Endothelial cell of umbilical vein (primary cell): ENCODE results near the gene ANKH. TPM values are rescaled to one million over a fixed set of nuclear protein-coding genes. Genes with fewer than 3 reads are reported as not detected.

Source experiments
- BruUV-seq: library from RNA; stranded (reverse); fragments of 400-500 nt; replicated peaks from 2 replicates; lab custom pipeline; 2021; lab: Mats Ljungman, UMichigan
- CTCF ChIA-PET: fragments of 300-600, 350-600 bp; sonication (Branson Sonifier 250); formaldehyde crosslinking; loops from one replicate; lab custom pipeline; 2021; ENCODE audit warnings: antibody characterized with exemption, inconsistent platforms; lab: Charles Lee
- POLR2A ChIA-PET: fragments of 300-600, 350-600 bp; sonication (Branson Sonifier 250); formaldehyde crosslinking; loops from one replicate; lab custom pipeline; 2021; ENCODE audit warnings: antibody characterized with exemption, inconsistent platforms; lab: Charles Lee
- DNase-seq: peaks from one replicate; pipeline ENCODE4 v3.0.0-alpha.2; 2011; ENCODE audit warnings: low read depth, low spot score
- FAIRE-seq: peaks from 2 replicates; lab custom pipeline; 2011; peaks lifted over from hg19 to GRCh38; lab: Jason Lieb, UNC
- H2AFZ ChIP-seq: 2 replicates; pipeline ENCODE4 v1.6.0; 2012; ENCODE audit warnings: low read depth, low read length, control low read depth, inconsistent platforms
- H3K27ac ChIP-seq: 2 replicates; pipeline ENCODE4 v1.5.1; 2011; ENCODE audit warnings: low read depth, mild to moderate bottlenecking, control low read depth, low read length, moderate library complexity; ENCODE audit not compliant: insufficient read depth
- H3K27me3 ChIP-seq, 2 experiments: 2 replicates each; pipeline versions ENCODE4 v1.6.0 to v1.6.1; 2011; ENCODE audit warnings: low read length in 2 of 2, mixed read lengths in 1 of 2; ENCODE audit not compliant: control insufficient read depth in 2 of 2, insufficient read depth in 2 of 2
- H3K36me3 ChIP-seq, 2 experiments: 2 replicates in 1 of 2; 3 replicates in 1 of 2; pipeline ENCODE4 v1.5.1; 2011; ENCODE audit warnings: low read length in 2 of 2, mild to moderate bottlenecking in 1 of 2, moderate library complexity in 1 of 2; ENCODE audit not compliant: control insufficient read depth in 2 of 2, insufficient read depth in 2 of 2; ENCODE audit errors: extremely low read depth in 1 of 2
- H3K4me1 ChIP-seq: 3 replicates; pipeline ENCODE4 v1.5.1; 2011; ENCODE audit warnings: mild to moderate bottlenecking, low read length; ENCODE audit not compliant: control insufficient read depth, insufficient read depth; ENCODE audit errors: extremely low read depth
- H3K4me2 ChIP-seq: 2 replicates; pipeline ENCODE4 v1.6.1; 2011; ENCODE audit warnings: low read length, control low read depth, mixed read lengths; ENCODE audit not compliant: insufficient read depth
- H3K4me3 ChIP-seq, 3 experiments: fragments of 200-600 bp in 1 of 3; sonication (generic), shearing (Covaris generic) in 1 of 3; replicated peaks in 1 of 3; 2 replicates each; pipeline ENCODE4 v1.5.1; 2011 to 2016; ENCODE audit warnings: control low read depth in 3 of 3, low read length in 3 of 3, mild to moderate bottlenecking in 2 of 3, inconsistent platforms in 1 of 3, low read depth in 1 of 3, moderate library complexity in 1 of 3; ENCODE audit not compliant: insufficient read depth in 1 of 3
- H3K79me2 ChIP-seq: 2 replicates; pipeline ENCODE4 v1.6.0; 2012; ENCODE audit warnings: low read length, inconsistent platforms; ENCODE audit not compliant: control insufficient read depth, insufficient read depth
- H3K9ac ChIP-seq: replicated peaks from 2 replicates; pipeline ENCODE3; 2011; ENCODE audit warnings: low read length, control low read depth; ENCODE audit not compliant: insufficient read depth; ENCODE audit errors: extremely low read depth
- H3K9me1 ChIP-seq: replicated peaks from 3 replicates; pipeline ENCODE4 v1.6.0; 2011; ENCODE audit warnings: mild to moderate bottlenecking, low read length; ENCODE audit not compliant: control insufficient read depth, insufficient read depth; ENCODE audit errors: extremely low read depth
- H3K9me3 ChIP-seq: replicated peaks from 2 replicates; pipeline ENCODE4 v1.5.1; 2012; ENCODE audit warnings: low read length, inconsistent platforms; ENCODE audit not compliant: control insufficient read depth, insufficient read depth
- H4K20me1 ChIP-seq: replicated peaks from 2 replicates; pipeline ENCODE3; 2011; ENCODE audit warnings: mild to moderate bottlenecking, low read length; ENCODE audit not compliant: control insufficient read depth, insufficient read depth; ENCODE audit errors: extremely low read depth
- EZH2 ChIP-seq: IDR thresholded peaks from 2 replicates; pipeline ENCODE4 v1.6.1; 2012; ENCODE audit warnings: borderline replicate concordance, low read depth, mild to moderate bottlenecking, moderate library complexity, low read length, inconsistent platforms; ENCODE audit not compliant: severe bottlenecking
- FOS ChIP-seq: IDR thresholded peaks from 2 replicates; pipeline ENCODE4 v1.6.1; 2011; ENCODE audit warnings: mild to moderate bottlenecking, low read length, moderate library complexity, borderline replicate concordance; ENCODE audit not compliant: insufficient read depth
- GATA2 ChIP-seq: IDR thresholded peaks from 2 replicates; pipeline ENCODE4 v1.7.0; 2011; ENCODE audit warnings: low read depth, mild to moderate bottlenecking, moderate library complexity, mixed read lengths, low read length; ENCODE audit not compliant: insufficient read length, insufficient read depth
- JUN ChIP-seq: IDR thresholded peaks from 2 replicates; pipeline ENCODE4 v1.6.1; 2011; ENCODE audit warnings: borderline replicate concordance, low read depth; ENCODE audit not compliant: insufficient read length, insufficient read depth
- MYC ChIP-seq: IDR thresholded peaks from one replicate; pipeline ENCODE4 v1.6.1; 2011; ENCODE audit warnings: mild to moderate bottlenecking, low read depth, low read length
- POLR2A ChIP-seq: IDR thresholded peaks from 2 replicates; pipeline ENCODE4 v1.6.1; 2012; ENCODE audit warnings: low read depth, mild to moderate bottlenecking, control low read depth, low read length
- POLR2AphosphoS5 ChIP-seq: IDR thresholded peaks from 2 replicates; pipeline ENCODE4 v1.6.1; 2012; ENCODE audit warnings: low read depth, mild to moderate bottlenecking, control low read depth, low read length, moderate library complexity; ENCODE audit not compliant: insufficient read depth
- dilution Hi-C: fragments of 300-500 bp; cut with MboI; formaldehyde crosslinking; loops from one replicate; pipeline ENCODE4 v1.15.0; 2019; ENCODE audit warnings: low sequenced_read_pairs; ENCODE audit not compliant: extremely low pct_ligation_motif_present
- intact Hi-C: fragments of 100-400 bp; cut with micrococcal nuclease; formaldehyde crosslinking; loops from one replicate; pipeline ENCODE4 v1.10.0; 2022
- polyA plus RNA-seq, 4 experiments: library from polyadenylated mRNA; depleted of rRNA in 3 of 4; stranded (reverse) in 3 of 4; unstranded in 1 of 4; fragments of >200 nt; gene quantifications; 2 replicates each; pipeline versions ENCODE4 v1.2.1 to v1.2.3, GENCODE V29; 2011 to 2012; ENCODE audit warnings: missing spikeins in 1 of 4
- total RNA-seq: library from RNA; stranded (reverse); gene quantifications from 2 replicates; pipeline ENCODE4 v1.2.3, GENCODE V29; 2021
- TF ChIP-seq, protein P1 (sequence below), 2 donors: IDR thresholded peaks; 1 replicate in 1 of 2; 2 replicates in 1 of 2; pipeline ENCODE4 v1.5.1; 2011; ENCODE audit warnings: low read length in 2 of 2, mild to moderate bottlenecking in 2 of 2, moderate library complexity in 2 of 2, control low read depth in 1 of 2, inconsistent platforms in 1 of 2, low read depth in 1 of 2; ENCODE audit not compliant: insufficient read depth in 1 of 2; ENCODE audit errors: extremely low read depth in 1 of 2
- TF ChIP-seq, protein P2 (sequence below): IDR thresholded peaks from 2 replicates; pipeline ENCODE4 v1.6.1; 2011; ENCODE audit not compliant: insufficient read depth, insufficient read length

Gene ANKH
- total and polyA plus RNA-seq, 2 donors (not counting 3 experiments of a cell fraction or from before 2014, with no cell fraction given), result 12.7 to 31.4 TPM

- intact Hi-C loops (no loop called here), dilution Hi-C loops (no loop called here)
- POLR2A ChIA-PET, result no interaction called here
- Histone ChIP-seq H3K79me2 (no peaks in the 10 kb centered on the region), H3K4me2 (no peak overlapping the region), H3K4me1 (no peaks in the 10 kb centered on the region), H3K9me3 (no peaks in the 10 kb centered on the region), H3K9me1 (no peaks in the 10 kb centered on the region), H2AFZ (no peak overlapping the region), H3K27me3 (no peaks in the 10 kb centered on the region), H3K9ac (no peak overlapping the region), H4K20me1 (no peaks in the 10 kb centered on the region), H3K4me3 (no peak overlapping the region), H3K36me3 (no peaks in the 10 kb centered on the region), H3K27ac (no peak overlapping the region)
- BruUV-seq, result no TSS peak
- CTCF ChIA-PET, result interaction anchor here (1.0 kb wide), 1 partner anchor 10 kb away, joined by 3 read pairs; no protein-coding TSS in a partner anchor
- TF ChIP-seq FOS, result no peak
- TF ChIP-seq JUN, result no peak
- no peak for TF ChIP-seq MYC
- TF ChIP-seq EZH2, result no peak
- TF ChIP-seq, protein P1, sequence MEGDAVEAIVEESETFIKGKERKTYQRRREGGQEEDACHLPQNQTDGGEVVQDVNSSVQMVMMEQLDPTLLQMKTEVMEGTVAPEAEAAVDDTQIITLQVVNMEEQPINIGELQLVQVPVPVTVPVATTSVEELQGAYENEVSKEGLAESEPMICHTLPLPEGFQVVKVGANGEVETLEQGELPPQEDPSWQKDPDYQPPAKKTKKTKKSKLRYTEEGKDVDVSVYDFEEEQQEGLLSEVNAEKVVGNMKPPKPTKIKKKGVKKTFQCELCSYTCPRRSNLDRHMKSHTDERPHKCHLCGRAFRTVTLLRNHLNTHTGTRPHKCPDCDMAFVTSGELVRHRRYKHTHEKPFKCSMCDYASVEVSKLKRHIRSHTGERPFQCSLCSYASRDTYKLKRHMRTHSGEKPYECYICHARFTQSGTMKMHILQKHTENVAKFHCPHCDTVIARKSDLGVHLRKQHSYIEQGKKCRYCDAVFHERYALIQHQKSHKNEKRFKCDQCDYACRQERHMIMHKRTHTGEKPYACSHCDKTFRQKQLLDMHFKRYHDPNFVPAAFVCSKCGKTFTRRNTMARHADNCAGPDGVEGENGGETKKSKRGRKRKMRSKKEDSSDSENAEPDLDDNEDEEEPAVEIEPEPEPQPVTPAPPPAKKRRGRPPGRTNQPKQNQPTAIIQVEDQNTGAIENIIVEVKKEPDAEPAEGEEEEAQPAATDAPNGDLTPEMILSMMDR (IDR thresholded peaks at IDR 0.05; ENCODE audit: extremely low read depth in 1 of 2, insufficient read depth in 1 of 2, low read depth in 1 of 2, low read length in 2 of 2), result no peak
- TF ChIP-seq, protein P2, sequence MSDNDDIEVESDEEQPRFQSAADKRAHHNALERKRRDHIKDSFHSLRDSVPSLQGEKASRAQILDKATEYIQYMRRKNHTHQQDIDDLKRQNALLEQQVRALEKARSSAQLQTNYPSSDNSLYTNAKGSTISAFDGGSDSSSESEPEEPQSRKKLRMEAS, result no peak
- TF ChIP-seq POLR2AphosphoS5, result no peak
- no peak for TF ChIP-seq GATA2
- TF ChIP-seq POLR2A, result no peak
- FAIRE-seq (no peak), DNase-seq (no peak)
Measured at GRCh38 chr5:14771972-14772371, 99.6 kb downstream of the ANKH start.
